ENCODE data around the gene MEOX2. TPM values are rescaled to one million over a fixed set of nuclear protein-coding genes. Genes with fewer than 3 reads are reported as not detected.

Gene MEOX2
- total and polyA plus RNA-seq, 2 of the 8 experiments (the other 6 are each of a cell fraction or from before 2014, with no cell fraction given): 0.05 to 0.19 TPM

GRCh38 chr7:15625466-15625865 lies 61.0 kb downstream of the MEOX2 start:
- H2BK12ac ChIP-seq (ENCODE audit: low read depth, low read length): no peak overlapping the region
- no peak overlapping the region for H3K4me3 ChIP-seq (ENCODE audit: extremely low read depth in 1 of 4, insufficient read depth in 2 of 4, low read depth in 3 of 4, low read length in 4 of 4)
- H2AFZ ChIP-seq (ENCODE audit: low read length): no peak overlapping the region
- H3K9me3 ChIP-seq (ENCODE audit: insufficient read depth in 2 of 2, low read depth in 1 of 2, low read length in 1 of 2): no peaks in the 10 kb centered on the region
- ChIA-PET CTCF (ENCODE audit: partially characterized antibody) (no interaction called here), POLR2A (ENCODE audit: partially characterized antibody) (no interaction called here)
- H3K56ac ChIP-seq (replicated peaks; ENCODE audit: insufficient read length, low read depth, low read length): no peak overlapping the region
- no peak overlapping the region for H4K91ac ChIP-seq (replicated peaks; ENCODE audit: insufficient read length, low read length)
- no peaks in the 10 kb centered on the region for H3K79me2 ChIP-seq (ENCODE audit: control insufficient read depth in 1 of 2, insufficient read depth in 2 of 2, low read length in 2 of 2)
- no peak overlapping the region for H3K4ac ChIP-seq (replicated peaks; ENCODE audit: insufficient read length, low read depth, low read length)
- no peak overlapping the region for H4K5ac ChIP-seq (ENCODE audit: insufficient read length, low read depth, low read length)
- H3K27ac ChIP-seq (ENCODE audit: low read depth, low read length): no peak overlapping the region
- H3K4me1 ChIP-seq (replicated peaks in 1 of 4; ENCODE audit: control insufficient read depth in 3 of 4, insufficient read depth in 4 of 4, low read length in 3 of 4): no peaks in the 10 kb centered on the region
- TF ChIP-seq TAF7 (optimal IDR thresholded peaks at IDR 0.05; ENCODE audit: borderline replicate concordance, low read depth, low read length) (no peak), TEAD4 (IDR thresholded peaks at IDR 0.05; ENCODE audit: low read depth, low read length) (no peak), PHF8 (conservative IDR thresholded peaks at IDR 0.05; ENCODE audit: low read depth, low read length) (no peak), CREB1 (IDR thresholded peaks at IDR 0.05) (no peak), KDM5A (IDR thresholded peaks at IDR 0.05; ENCODE audit: low read length) (no peak), CHD2 (IDR thresholded peaks at IDR 0.05; ENCODE audit: low read length) (no peak), KDM4A (IDR thresholded peaks at IDR 0.05; ENCODE audit: low read depth, low read length, severe bottlenecking) (no peak), RAD21 (IDR thresholded peaks at IDR 0.05 in 1 of 2, conservative IDR thresholded peaks at IDR 0.05 in 1 of 2; ENCODE audit: low read depth in 2 of 2, low read length in 2 of 2) (no peak), SP2 (IDR thresholded peaks at IDR 0.05; ENCODE audit: low read length) (no peak), YY1 (IDR thresholded peaks at IDR 0.05; ENCODE audit: low read depth, low read length) (no peak), POLR2AphosphoS5 (IDR thresholded peaks at IDR 0.05; ENCODE audit: low read depth, low read length) (no peak), EGR1 (IDR thresholded peaks at IDR 0.05; ENCODE audit: borderline replicate concordance, low read depth, low read length) (no peak), RFX5 (IDR thresholded peaks at IDR 0.05; ENCODE audit: borderline replicate concordance, low read depth, low read length) (no peak)
- DNase-seq (ENCODE audit: low read depth in 1 of 2, low spot score in 2 of 2): no peak
- H3K27me3 ChIP-seq (replicated peaks in 1 of 4; ENCODE audit: control insufficient read depth in 3 of 4, extremely low read depth in 1 of 4, insufficient read depth in 3 of 4, low read length in 3 of 4): no peaks in the 10 kb centered on the region
- H2BK15ac ChIP-seq (ENCODE audit: low read length): no peak overlapping the region
- FAIRE-seq: no peak
- H3K79me1 ChIP-seq (ENCODE audit: low read depth, low read length): no peaks in the 10 kb centered on the region
- WGBS, 2 experiments (ENCODE audit: extremely low coverage in 1 of 2, insufficient coverage in 1 of 2, insufficient read length in 1 of 2, insufficient replicate concordance in 2 of 2, low coverage in 1 of 2, low lambda C conversion rate in 2 of 2, missing lambda C conversion rate in 1 of 2): 89% methylated on average over 1 of the region's 1 CpG; no CpG with 5 or more reads in 1 of the 2 experiments
- H3K9ac ChIP-seq (replicated peaks in 1 of 4; ENCODE audit: extremely low read depth in 1 of 4, low read depth in 3 of 4, low read length in 3 of 4): no peak overlapping the region
- no peak overlapping the region for H2BK20ac ChIP-seq (ENCODE audit: low read length)
- no peak overlapping the region for H2BK120ac ChIP-seq (replicated peaks; ENCODE audit: low read depth, low read length)
- no peaks in the 10 kb centered on the region for H3K23me2 ChIP-seq (ENCODE audit: low read depth, low read length)
- H4K8ac ChIP-seq (ENCODE audit: extremely low read depth, insufficient read depth, low read length): no peak overlapping the region
- H2AK5ac ChIP-seq (ENCODE audit: low read depth, low read length): no peak overlapping the region
- no peak overlapping the region for H3K4me2 ChIP-seq (ENCODE audit: insufficient read depth in 1 of 2, low read depth in 2 of 2, low read length in 2 of 2)
- no peaks in the 10 kb centered on the region for H4K20me1 ChIP-seq (replicated peaks in 1 of 2; ENCODE audit: control insufficient read depth in 1 of 2, insufficient read depth in 2 of 2, low read length in 2 of 2)
- no peak overlapping the region for H2BK5ac ChIP-seq (ENCODE audit: low read depth, low read length)
- no peak overlapping the region for H3K18ac ChIP-seq (ENCODE audit: extremely low read depth, low read length)
- H3K36me3 ChIP-seq (ENCODE audit: control insufficient read depth in 2 of 4, insufficient read depth in 4 of 4, low read length in 3 of 4): no peaks in the 10 kb centered on the region
- no peak overlapping the region for H3K14ac ChIP-seq (ENCODE audit: insufficient read length)
- H3K23ac ChIP-seq (ENCODE audit: insufficient read length): no peak overlapping the region

All from H1 (cell line).